Measurements from ENCODE around the gene LEFTY2. TPM values are rescaled to one million over a fixed set of nuclear protein-coding genes. Genes with fewer than 3 reads are reported as not detected.
"Not testable (repeated sequence)": the region's sequence is repeated elsewhere in the genome, so short reads cannot be mapped to it uniquely, and the experiment has no call there.

LEFTY2 gene
- total and polyA plus RNA-seq, 4 donors: 0.11 to 0.52 (median 0.35) TPM

DNA sequence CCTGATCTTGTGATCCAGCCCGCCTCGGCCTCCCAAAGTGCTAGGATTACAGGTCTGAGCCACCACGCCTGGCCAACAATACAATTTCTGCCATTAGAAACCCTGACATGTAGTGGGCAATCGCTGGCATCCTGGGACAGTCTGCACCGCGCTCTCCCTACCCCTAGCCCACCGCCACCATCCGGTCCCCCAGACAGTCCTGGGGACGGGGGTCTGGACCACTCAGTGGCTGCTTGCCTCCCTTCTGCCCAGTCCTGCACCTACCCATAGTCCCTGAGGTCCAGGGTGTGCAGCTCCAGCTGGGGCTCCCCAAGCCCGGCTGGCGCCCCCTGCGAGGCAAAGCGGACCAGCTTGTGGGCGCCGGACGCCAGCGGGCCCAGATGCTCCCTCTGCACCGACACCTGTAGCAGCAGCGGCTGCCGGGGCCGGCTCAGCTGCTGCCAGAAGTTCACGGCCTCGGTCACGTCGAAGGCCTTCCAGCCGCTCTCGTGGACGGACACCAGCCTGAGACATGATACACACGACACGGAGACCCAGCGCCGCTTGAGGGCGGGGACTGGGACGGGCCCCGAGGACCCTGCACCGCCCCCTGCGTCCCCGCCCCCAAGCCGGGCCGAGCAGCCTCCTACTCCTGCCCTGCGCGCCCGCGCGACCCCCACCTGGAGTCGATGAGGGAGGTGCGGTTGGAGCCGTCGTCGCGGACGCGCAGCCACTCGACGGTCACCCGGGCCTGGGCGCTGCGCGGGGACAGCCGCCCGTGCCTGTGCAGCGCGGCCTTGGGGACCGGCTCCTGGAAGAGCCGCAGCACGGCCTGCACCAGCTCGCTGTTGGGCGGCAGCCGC lies 1.7 kb downstream of the LEFTY2 start:
- not testable (repeated sequence) for H3K27ac ChIP-seq (ENCODE audit: low read depth in 1 of 2, low read length in 1 of 2); H3K9me3 ChIP-seq (ENCODE audit: control insufficient read depth in 4 of 4, insufficient read depth in 3 of 4, low read length in 3 of 4); DNase-seq; H3K4me3 ChIP-seq; H3K27me3 ChIP-seq (ENCODE audit: control insufficient read depth in 3 of 3, insufficient read depth in 3 of 3, low read length in 2 of 3); ATAC-seq (ENCODE audit: insufficient read depth, low FRiP score); H3K9ac ChIP-seq (ENCODE audit: insufficient read depth in 1 of 2, low read length in 2 of 2); H3K36me3 ChIP-seq (ENCODE audit: control insufficient read depth in 4 of 4, insufficient read depth in 4 of 4, low read length in 4 of 4)
- 52 to 55% methylated on average over 44 to 64 of the region's 69 CpGs for WGBS, 2 donors
- peaks cover 5 to 19% (median 10%) of the 10 kb centered on the region in 5 donors for H3K4me1 ChIP-seq (ENCODE audit: control insufficient read depth in 5 of 5, insufficient read depth in 5 of 5, low read length in 5 of 5)

DNA sequence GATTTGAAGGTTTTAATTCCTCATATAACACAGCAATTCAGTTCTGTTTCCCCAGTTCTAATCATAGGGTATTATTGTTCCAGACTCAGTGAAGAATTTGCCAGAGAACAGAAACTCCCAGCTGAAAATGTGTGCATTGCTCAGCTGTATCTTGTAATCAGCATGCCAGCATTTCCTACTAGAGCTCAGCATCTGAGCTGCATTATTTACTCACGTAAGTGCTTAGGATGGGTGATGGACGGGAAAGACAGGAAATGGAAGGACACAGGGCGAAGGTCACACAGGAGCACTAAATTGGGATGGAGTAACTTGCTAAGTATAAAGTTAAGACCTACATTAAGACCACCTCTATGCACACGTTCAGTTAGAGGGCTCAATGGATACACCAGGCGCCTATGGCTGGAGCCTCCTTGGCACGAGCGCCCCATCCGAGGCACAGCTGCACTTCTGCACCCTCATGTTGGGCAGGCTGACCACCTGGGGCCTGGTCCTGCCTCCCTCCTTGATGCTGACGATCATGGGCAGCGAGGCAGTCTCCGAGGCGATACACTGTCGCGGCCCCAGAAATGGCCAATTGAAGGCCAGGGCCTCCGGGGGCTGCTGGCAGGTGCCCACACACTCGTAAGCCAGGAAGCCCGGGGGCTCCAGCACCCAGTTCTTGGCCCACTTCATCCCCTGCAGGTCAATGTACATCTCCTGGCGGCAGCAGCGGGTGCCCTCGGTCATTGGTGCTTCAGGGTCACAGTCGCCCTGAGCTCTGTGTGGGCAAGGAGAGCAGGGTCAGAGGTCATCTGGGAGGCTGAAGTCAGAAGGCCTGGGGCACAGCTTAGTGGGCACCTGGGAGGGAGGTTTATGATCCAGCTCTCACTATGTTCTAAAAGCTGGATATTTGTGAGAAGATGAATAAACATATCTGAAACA lies 3.7 kb downstream of the LEFTY2 start:
- WGBS, 2 donors: 93 to 98% methylated on average over 21 of the region's 21 CpGs
- no peaks in the 10 kb centered on the region for H3K36me3 ChIP-seq (ENCODE audit: control insufficient read depth in 4 of 4, insufficient read depth in 4 of 4, low read length in 4 of 4)
- no peak for TF ChIP-seq CTCF (IDR thresholded peaks at IDR 0.05; ENCODE audit: control extremely low read depth, extremely low read depth)
- DNase-seq (no peak), ATAC-seq (ENCODE audit: insufficient read depth, low FRiP score) (no peak)
- no peaks in the 10 kb centered on the region for H3K27me3 ChIP-seq (ENCODE audit: control insufficient read depth in 3 of 3, insufficient read depth in 3 of 3, low read length in 2 of 3)
- H3K9me3 ChIP-seq (ENCODE audit: control insufficient read depth in 4 of 4, insufficient read depth in 3 of 4, low read length in 3 of 4): no peaks in the 10 kb centered on the region
- H3K9ac ChIP-seq (ENCODE audit: insufficient read depth in 1 of 2, low read length in 2 of 2): no peak overlapping the region
- H3K4me1 ChIP-seq (ENCODE audit: control insufficient read depth in 5 of 5, insufficient read depth in 5 of 5, low read length in 5 of 5): peaks cover 5 to 19% (median 10%) of the 10 kb centered on the region in 5 donors
- H3K4me3 ChIP-seq: no peak overlapping the region
- no peak overlapping the region for H3K27ac ChIP-seq (ENCODE audit: low read depth in 1 of 2, low read length in 1 of 2)

- H3K4me1 ChIP-seq (ENCODE audit: control insufficient read depth in 5 of 5, insufficient read depth in 5 of 5, low read length in 5 of 5): peaks cover 1 to 14% (median 6%) of the 10 kb centered on the region in 5 donors
- H3K36me3 ChIP-seq (ENCODE audit: control insufficient read depth in 4 of 4, insufficient read depth in 4 of 4, low read length in 4 of 4): no peaks in the 10 kb centered on the region
- WGBS, 2 donors: 69 to 78% methylated on average over 3 of the region's 3 CpGs
- H3K9ac ChIP-seq (ENCODE audit: insufficient read depth in 1 of 2, low read length in 2 of 2): no peak overlapping the region
- no peak overlapping the region for H3K4me3 ChIP-seq
- no peak overlapping the region for H3K27ac ChIP-seq (ENCODE audit: low read depth in 1 of 2, low read length in 1 of 2)
- no peak for TF ChIP-seq CTCF (IDR thresholded peaks at IDR 0.05; ENCODE audit: control extremely low read depth, extremely low read depth)
- H3K9me3 ChIP-seq (ENCODE audit: control insufficient read depth in 4 of 4, insufficient read depth in 3 of 4, low read length in 3 of 4): no peaks in the 10 kb centered on the region
- ATAC-seq (ENCODE audit: insufficient read depth, low FRiP score) (no peak), DNase-seq (no peak)
- no peaks in the 10 kb centered on the region for H3K27me3 ChIP-seq (ENCODE audit: control insufficient read depth in 3 of 3, insufficient read depth in 3 of 3, low read length in 2 of 3)
These were observed 4.5 kb downstream of the LEFTY2 start for GRCh38 chr1:225936523-225936922.

- DNase-seq: not testable (repeated sequence)
These were observed 4.9 kb downstream of the LEFTY2 start for GRCh38 chr1:225936086-225936485.

More at GRCh38 chr1:225936086-225936485, 4.9 kb downstream of the LEFTY2 start:
- H3K9me3 ChIP-seq (ENCODE audit: control insufficient read depth in 4 of 4, insufficient read depth in 3 of 4, low read length in 3 of 4); ATAC-seq (ENCODE audit: insufficient read depth, low FRiP score); H3K4me3 ChIP-seq; H3K27ac ChIP-seq (ENCODE audit: low read depth in 1 of 2, low read length in 1 of 2); H3K9ac ChIP-seq (ENCODE audit: insufficient read depth in 1 of 2, low read length in 2 of 2); H3K27me3 ChIP-seq (ENCODE audit: control insufficient read depth in 3 of 3, insufficient read depth in 3 of 3, low read length in 2 of 3); H3K36me3 ChIP-seq (ENCODE audit: control insufficient read depth in 4 of 4, insufficient read depth in 4 of 4, low read length in 4 of 4): not testable (repeated sequence)
- H3K4me1 ChIP-seq (ENCODE audit: control insufficient read depth in 5 of 5, insufficient read depth in 5 of 5, low read length in 5 of 5): peaks cover 0 to 10% (median 4%) of the 10 kb centered on the region in 5 donors
- 74 to 83% methylated on average over 8 of the region's 8 CpGs for WGBS, 2 donors

Measured in lung (tissue), 12 donors.